GM10248 (cell line): ENCODE data around the gene LCE1A.

Experiments used
- CTCF ChIA-PET: fragments of 300-600 bp; sonication (Branson Sonifier 250); formaldehyde crosslinking; extraction: SDS; loops from one replicate; lab custom pipeline; 2021; ENCODE audit warnings: antibody characterized with exemption; lab: Yijun Ruan, JAX
- POLR2A ChIA-PET: fragments of 350-650 bp; sonication (Branson Sonifier 250); formaldehyde crosslinking; extraction: SDS; loops from one replicate; lab custom pipeline; 2020; ENCODE audit warnings: antibody characterized with exemption; lab: Yijun Ruan, JAX
- DNase-seq: peaks from one replicate; pipeline ENCODE4 v3.0.0; 2012; ENCODE audit errors: extremely low spot score
- TF ChIP-seq, protein P1 (sequence below): IDR thresholded peaks from 2 replicates; pipeline ENCODE4 v1.5.1; 2012; ENCODE audit warnings: mild to moderate bottlenecking, low read depth; ENCODE audit errors: extremely low read depth, missing control alignments, control extremely low read depth

LCE1A gene

DNA sequence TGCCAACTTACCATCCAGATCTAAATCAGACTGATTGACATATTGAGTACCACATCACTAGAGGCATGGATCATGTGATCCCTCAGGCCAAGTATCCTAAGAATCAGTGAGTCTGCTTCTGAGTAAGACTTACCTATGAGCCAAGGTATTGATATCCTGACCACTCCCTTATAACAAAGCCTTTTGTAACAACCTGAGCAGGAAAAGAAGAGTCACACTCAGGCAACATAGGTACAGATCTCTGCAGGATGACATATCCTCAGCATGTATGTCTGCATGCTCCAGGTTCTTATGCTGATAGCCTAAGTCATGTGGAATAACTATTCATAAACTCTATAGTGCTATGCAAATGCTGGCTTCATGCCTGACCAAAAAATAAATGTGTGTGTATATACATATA lies 2.3 kb upstream of the LCE1A start:
- POLR2A ChIA-PET, result no interaction called here
- no peak for DNase-seq
- CTCF ChIA-PET, result no interaction called here

DNA sequence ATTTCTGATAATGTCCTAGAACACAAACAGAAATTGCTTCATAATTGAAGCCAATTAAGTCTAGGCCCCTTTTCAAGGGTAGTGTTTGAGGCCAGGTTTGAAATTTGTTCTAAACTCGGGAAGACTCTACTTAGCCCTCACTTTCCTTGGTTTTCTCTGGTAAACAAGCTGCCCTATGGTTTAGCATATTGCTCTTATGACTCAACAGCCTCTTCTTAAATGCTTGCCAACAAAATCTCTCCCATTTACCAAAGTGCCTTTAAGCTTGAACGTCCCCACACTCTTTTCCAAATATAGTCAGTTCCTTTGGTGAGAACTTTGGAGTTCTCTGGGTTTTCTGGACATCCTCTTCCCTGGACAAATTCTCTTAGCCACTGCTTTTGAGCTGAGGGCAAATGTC lies 9.6 kb downstream of the LCE1A start:
- DNase-seq, result no peak
- CTCF ChIA-PET, result interaction anchor here (1.1 kb wide), 1 partner anchor 19 kb away, joined by 4 read pairs; no protein-coding TSS in a partner anchor
- TF ChIP-seq, protein P1, sequence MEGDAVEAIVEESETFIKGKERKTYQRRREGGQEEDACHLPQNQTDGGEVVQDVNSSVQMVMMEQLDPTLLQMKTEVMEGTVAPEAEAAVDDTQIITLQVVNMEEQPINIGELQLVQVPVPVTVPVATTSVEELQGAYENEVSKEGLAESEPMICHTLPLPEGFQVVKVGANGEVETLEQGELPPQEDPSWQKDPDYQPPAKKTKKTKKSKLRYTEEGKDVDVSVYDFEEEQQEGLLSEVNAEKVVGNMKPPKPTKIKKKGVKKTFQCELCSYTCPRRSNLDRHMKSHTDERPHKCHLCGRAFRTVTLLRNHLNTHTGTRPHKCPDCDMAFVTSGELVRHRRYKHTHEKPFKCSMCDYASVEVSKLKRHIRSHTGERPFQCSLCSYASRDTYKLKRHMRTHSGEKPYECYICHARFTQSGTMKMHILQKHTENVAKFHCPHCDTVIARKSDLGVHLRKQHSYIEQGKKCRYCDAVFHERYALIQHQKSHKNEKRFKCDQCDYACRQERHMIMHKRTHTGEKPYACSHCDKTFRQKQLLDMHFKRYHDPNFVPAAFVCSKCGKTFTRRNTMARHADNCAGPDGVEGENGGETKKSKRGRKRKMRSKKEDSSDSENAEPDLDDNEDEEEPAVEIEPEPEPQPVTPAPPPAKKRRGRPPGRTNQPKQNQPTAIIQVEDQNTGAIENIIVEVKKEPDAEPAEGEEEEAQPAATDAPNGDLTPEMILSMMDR, result no peak
- POLR2A ChIA-PET, result no interaction called here

More for the DNA sequence above, 2.3 kb upstream of the LCE1A start:
- TF ChIP-seq, protein P1, result no peak

DNA sequence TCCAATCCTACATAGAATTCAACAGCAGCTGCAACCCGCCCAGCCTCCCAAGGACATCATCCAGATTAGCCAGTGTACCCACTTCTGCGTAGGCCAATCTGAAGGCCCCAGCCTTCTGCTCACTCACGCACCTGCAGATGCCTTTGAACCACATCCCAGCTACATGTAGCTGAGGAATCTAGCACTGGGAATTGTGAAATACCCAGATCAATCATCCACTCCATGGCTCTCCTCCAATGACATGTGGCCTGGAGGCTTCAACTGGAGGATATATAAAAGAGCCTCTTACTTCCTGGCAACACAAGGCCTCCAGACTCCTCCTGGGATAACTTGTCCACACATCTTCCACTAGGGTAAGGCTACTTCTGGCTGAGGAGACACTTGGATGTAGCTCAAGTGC lies 15.3 kb downstream of the LCE1A start, which contains the start of gene LCE6A:
TSS of gene LCE6A (plus strand) at position 301 of the 400 bp plus-strand sequence. CDS start 665 bp downstream, outside the sequence.
- no peak for DNase-seq
- CTCF ChIA-PET, result no interaction called here
- TF ChIP-seq, protein P1, result no peak
- POLR2A ChIA-PET, result no interaction called here

DNA sequence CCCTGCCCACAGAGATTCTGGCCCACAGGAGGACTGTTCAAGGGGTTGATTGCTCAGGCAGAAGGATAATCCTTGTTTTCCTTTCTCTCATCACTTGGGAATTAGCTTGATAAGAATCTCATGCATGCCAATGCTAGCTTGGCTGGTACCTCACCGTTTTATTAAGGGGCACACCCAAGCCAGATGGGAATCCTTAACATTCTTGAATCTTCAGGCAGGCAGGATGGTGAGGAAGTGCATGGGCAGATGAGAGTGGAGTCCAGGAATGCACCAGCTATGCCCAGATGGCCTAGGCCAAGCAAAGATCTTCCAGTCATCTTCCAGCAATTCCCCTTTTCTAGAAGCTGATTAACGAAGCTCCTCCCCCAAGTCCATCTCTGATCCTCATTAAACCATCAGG lies 28.4 kb downstream of the LCE1A start:
- DNase-seq, result no peak
- ChIA-PET POLR2A (no interaction called here), CTCF (interaction anchor here (0.7 to 3.0 kb wide), 7 partner anchors 10 to 202 kb away, joined by 3 to 20 read pairs (median 8); no protein-coding TSS in a partner anchor)
- TF ChIP-seq, protein P1, result no peak

DNA sequence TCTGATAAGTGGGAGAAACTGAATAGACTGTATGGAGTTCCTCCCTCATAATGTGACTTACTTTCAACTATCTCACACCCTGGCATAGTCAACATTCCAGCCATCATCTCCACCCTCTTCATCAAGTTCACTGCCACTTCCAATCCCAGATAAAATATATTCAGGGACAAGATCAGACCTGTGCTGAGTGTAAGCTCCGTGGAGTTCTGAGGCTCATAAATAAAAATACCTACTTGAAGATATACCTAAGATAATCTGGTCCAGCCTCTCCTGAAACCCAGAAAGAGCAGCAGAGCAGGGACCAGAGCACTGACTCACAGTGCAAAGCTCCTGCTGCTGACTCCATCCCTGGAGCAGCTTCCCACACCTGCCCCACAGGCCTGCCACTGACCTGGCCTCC lies 30.8 kb downstream of the LCE1A start:
- TF ChIP-seq, protein P1, result no peak
- no peak for DNase-seq
- ChIA-PET CTCF (interaction anchor here (1.0 to 3.0 kb wide), 3 partner anchors 12 to 335 kb away, joined by 3 to 20 read pairs (median 3); no protein-coding TSS in a partner anchor), POLR2A (no interaction called here)

DNA sequence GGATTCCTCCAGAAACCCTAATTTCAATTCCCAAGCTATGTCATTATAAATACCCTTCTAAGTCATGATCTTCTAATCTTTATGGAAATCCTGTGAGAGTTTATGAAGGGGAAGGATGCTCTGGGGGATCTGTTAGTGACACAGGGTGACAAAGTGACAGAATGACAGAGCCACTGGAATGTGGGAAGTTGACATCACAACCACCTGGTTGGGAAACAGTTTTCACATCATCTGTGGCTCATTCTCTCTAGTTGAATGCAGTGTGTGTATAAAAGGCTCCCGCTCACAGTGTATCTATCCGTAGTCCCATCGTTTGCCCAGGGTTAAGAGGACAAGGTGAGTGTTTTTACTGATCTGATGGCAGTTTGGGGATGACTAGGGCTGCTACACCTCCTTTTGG lies 32.4 kb downstream of the LCE1A start, which contains the start of gene LCE7A:
TSS of gene LCE7A (plus strand) at position 301 of the 400 bp plus-strand sequence. CDS start 702 bp downstream, outside the sequence.
- TF ChIP-seq, protein P1, result no peak
- CTCF ChIA-PET, result interaction anchor here (1.2 kb wide), 1 partner anchor 9 kb away, joined by 3 read pairs; no protein-coding TSS in a partner anchor
- no peak for DNase-seq
- POLR2A ChIA-PET, result no interaction called here

DNA sequence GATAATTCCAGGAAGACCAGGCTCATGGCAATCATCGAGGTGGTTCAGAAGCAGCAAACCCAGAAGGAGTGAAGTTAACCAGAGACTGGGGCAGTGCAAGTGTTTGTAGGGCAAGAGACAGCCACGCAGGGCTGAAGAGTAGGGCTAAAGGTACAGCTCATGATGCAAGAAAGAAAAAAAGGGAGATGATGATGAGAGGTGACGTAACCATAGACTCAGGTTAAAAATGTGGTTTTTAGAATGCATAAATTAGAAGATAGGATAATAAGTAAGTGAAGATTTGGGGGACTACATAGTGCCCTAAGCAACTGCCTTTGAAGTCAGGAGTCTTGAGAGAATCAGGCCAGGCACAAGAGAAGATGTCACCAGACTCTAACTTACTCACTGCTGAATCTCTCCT lies 32.9 kb downstream of the LCE1A start:
- CTCF ChIA-PET, result interaction anchor here (0.9 to 1.4 kb wide), 5 partner anchors 9 to 333 kb away, joined by 3 to 4 read pairs (median 3); no protein-coding TSS in a partner anchor
- POLR2A ChIA-PET, result no interaction called here
- no peak for DNase-seq
- TF ChIP-seq, protein P1, result no peak
